Measurements from ENCODE around the gene RAPGEF6.

The RAPGEF6 gene

GRCh38 chr5:131530706-131531331 lies 104.2 kb downstream of the RAPGEF6 start:
- TF ChIP-seq, protein P1, sequence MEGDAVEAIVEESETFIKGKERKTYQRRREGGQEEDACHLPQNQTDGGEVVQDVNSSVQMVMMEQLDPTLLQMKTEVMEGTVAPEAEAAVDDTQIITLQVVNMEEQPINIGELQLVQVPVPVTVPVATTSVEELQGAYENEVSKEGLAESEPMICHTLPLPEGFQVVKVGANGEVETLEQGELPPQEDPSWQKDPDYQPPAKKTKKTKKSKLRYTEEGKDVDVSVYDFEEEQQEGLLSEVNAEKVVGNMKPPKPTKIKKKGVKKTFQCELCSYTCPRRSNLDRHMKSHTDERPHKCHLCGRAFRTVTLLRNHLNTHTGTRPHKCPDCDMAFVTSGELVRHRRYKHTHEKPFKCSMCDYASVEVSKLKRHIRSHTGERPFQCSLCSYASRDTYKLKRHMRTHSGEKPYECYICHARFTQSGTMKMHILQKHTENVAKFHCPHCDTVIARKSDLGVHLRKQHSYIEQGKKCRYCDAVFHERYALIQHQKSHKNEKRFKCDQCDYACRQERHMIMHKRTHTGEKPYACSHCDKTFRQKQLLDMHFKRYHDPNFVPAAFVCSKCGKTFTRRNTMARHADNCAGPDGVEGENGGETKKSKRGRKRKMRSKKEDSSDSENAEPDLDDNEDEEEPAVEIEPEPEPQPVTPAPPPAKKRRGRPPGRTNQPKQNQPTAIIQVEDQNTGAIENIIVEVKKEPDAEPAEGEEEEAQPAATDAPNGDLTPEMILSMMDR (IDR thresholded peaks at IDR 0.05; ENCODE audit: insufficient read depth, low read length, poor library complexity, severe bottlenecking) = no peak
- no peak overlapping the region for H3K4me3 ChIP-seq (replicated peaks; ENCODE audit: low read depth, low read length)
- DNase-seq (ENCODE audit: extremely low read depth, insufficient read length) = no peak
- no peaks in the 10 kb centered on the region for H3K27me3 ChIP-seq (replicated peaks; ENCODE audit: control insufficient read depth, insufficient read depth, low read length)
- H3K36me3 ChIP-seq (ENCODE audit: control insufficient read depth, insufficient read depth, low read length) = no peaks in the 10 kb centered on the region

DNA sequence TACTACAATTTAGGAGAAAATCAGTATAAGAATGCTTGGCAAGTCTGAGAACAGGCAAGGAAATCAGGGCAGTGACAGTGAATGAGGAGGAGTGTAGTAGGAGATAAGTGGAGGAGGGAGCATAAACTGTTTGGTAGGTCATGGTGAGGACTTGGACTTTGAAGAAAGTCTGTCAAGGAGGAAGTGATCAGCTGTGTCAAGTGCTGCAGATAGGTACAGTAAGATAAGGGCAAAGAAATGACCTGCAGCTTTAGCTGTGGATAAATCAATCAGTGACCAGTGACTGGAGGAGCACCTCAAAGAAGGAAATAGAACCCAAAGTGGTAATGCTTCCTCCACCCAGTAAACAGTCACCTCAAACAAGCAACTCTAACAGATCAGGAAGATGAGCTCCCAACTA lies 106.3 kb downstream of the RAPGEF6 start:
- TF ChIP-seq, protein P1 (IDR thresholded peaks at IDR 0.05; ENCODE audit: insufficient read depth, low read length, poor library complexity, severe bottlenecking) = no peak
- Histone ChIP-seq H3K4me3 (replicated peaks; ENCODE audit: low read depth, low read length) (no peak overlapping the region), H3K36me3 (ENCODE audit: control insufficient read depth, insufficient read depth, low read length) (no peaks in the 10 kb centered on the region; the same call in 1 of the 2 replicates), H3K27me3 (replicated peaks; ENCODE audit: control insufficient read depth, insufficient read depth, low read length) (no peaks in the 10 kb centered on the region)
- no peak for DNase-seq (ENCODE audit: extremely low read depth, insufficient read length)

DNA sequence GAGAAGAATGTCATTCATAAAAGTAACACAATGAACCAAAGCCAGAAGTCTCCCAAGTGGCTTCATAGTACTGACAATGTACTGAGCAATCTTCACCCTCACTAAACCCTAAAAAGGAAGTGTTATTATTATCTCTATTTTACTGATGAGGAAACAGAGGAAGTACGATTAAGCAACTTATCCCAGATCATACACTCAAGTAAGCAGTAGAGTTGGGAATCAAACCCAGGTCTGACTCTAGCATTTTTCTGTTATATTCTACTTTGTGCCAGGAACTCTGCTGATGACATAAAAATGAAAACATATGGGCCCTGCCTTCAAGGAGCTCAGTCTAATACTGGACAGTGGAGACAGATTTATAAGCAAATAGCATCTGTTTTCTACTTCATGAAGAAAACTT lies 109.2 kb downstream of the RAPGEF6 start:
- TF ChIP-seq, protein P1 (IDR thresholded peaks at IDR 0.05; ENCODE audit: insufficient read depth, low read length, poor library complexity, severe bottlenecking) = no peak
- no peak for DNase-seq (ENCODE audit: extremely low read depth, insufficient read length)
- Histone ChIP-seq H3K36me3 (ENCODE audit: control insufficient read depth, insufficient read depth, low read length) (no peaks in the 10 kb centered on the region; the same call in 1 of the 2 replicates), H3K4me3 (replicated peaks; ENCODE audit: low read depth, low read length) (no peak overlapping the region), H3K27me3 (replicated peaks; ENCODE audit: control insufficient read depth, insufficient read depth, low read length) (no peaks in the 10 kb centered on the region)

DNA sequence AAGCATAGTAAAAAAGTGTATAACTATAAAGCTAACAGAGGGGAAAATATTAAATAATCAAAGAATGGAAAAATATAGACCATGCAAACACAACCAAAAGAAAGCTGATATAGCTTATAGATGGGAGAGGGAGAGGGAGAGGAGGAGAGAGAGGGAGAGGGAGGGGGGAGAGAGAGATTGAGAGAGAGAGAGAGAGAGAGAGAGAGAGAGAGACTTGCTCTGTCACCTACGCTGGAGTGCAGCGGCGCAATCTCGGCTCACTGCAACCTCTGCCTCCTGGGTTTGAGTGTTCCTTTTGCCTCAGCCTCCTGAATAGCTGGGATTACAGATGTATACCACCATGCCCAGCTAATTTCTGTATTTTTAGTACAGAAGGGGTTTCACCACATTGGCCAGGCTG lies 110.6 kb downstream of the RAPGEF6 start:
- Histone ChIP-seq H3K27me3 (replicated peaks; ENCODE audit: control insufficient read depth, insufficient read depth, low read length) (no peaks in the 10 kb centered on the region), H3K4me3 (replicated peaks; ENCODE audit: low read depth, low read length) (no peak overlapping the region), H3K36me3 (ENCODE audit: control insufficient read depth, insufficient read depth, low read length) (no peaks in the 10 kb centered on the region; the same call in 1 of the 2 replicates)
- no peak for DNase-seq (ENCODE audit: extremely low read depth, insufficient read length)
- TF ChIP-seq, protein P1 (IDR thresholded peaks at IDR 0.05; ENCODE audit: insufficient read depth, low read length, poor library complexity, severe bottlenecking) = no peak

- Histone ChIP-seq H3K27me3 (replicated peaks; ENCODE audit: control insufficient read depth, insufficient read depth, low read length) (no peaks in the 10 kb centered on the region), H3K4me3 (replicated peaks; ENCODE audit: low read depth, low read length) (no peak overlapping the region), H3K36me3 (ENCODE audit: control insufficient read depth, insufficient read depth, low read length) (no peaks in the 10 kb centered on the region; the same call in 1 of the 2 replicates)
- TF ChIP-seq, protein P1 (IDR thresholded peaks at IDR 0.05; ENCODE audit: insufficient read depth, low read length, poor library complexity, severe bottlenecking) = no peak
- DNase-seq (ENCODE audit: extremely low read depth, insufficient read length) = no peak
Measured at GRCh38 chr5:131523500-131524185, 111.4 kb downstream of the RAPGEF6 start.
